ENCODE results near the gene HOXD9. TPM values are rescaled to one million over a fixed set of nuclear protein-coding genes. Genes with fewer than 3 reads are reported as not detected.

HOXD9 gene
- total RNA-seq, 2 donors from 2014 or later = 0.33 to 1.6 TPM

DNA sequence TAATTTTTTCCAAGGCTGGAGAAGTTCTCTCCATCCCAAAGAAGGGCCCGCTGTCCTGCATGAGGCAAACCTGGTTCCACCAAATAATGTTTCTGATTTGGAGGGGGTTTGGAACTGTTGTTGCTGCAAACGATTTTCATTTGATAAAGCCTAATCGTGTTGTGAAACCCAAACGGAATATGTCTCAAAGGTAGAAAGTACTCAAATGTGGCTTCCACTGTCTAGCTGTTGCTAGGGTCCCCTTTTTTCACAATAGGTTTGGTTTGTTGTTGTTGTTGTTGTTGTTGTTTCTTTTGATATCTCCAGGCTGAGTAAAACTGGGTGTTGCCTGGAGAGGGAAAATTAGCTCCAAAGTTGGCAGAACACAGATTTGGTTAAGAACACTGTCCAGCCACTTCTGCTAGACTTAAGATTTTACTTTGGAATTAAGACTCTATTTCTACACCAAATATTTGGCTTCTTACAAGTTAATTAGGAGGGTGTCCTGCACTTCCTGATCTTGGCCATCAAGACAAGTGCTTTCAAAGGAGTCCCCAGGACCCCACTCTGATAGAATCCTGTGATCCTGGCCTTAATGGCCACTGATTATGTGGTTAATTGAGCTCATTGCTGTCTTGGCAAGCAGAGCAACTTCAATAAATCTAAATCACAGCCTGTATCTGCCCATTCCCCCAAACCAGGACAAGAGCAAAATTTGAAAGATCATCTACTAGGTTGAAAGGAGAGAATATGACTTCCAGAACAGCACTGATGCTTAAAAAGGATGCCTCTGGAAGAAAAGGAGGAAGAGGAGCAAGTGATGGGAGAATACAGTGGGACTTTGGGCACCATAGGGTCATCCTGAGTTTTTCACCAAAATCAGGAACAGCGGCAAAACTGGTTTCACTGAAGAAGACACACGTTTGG is 33.3 kb upstream of the HOXD9 start:
- Histone ChIP-seq H3K27ac (no peak overlapping the region), H3K27me3 (peaks cover 6 to 79% of the 10 kb centered on the region in 2 donors), H3K9me3 (no peaks in the 10 kb centered on the region), H3K36me3 (replicated peaks in 1 of 2; ENCODE audit: insufficient read depth in 1 of 2, low read depth in 2 of 2) (no peaks in the 10 kb centered on the region), H3K4me3 (no peak overlapping the region), H3K4me1 (peaks cover 38% of the 10 kb centered on the region)
- TF ChIP-seq POLR2A (IDR thresholded peaks at IDR 0.05) = no peak
- TF ChIP-seq, protein P1, sequence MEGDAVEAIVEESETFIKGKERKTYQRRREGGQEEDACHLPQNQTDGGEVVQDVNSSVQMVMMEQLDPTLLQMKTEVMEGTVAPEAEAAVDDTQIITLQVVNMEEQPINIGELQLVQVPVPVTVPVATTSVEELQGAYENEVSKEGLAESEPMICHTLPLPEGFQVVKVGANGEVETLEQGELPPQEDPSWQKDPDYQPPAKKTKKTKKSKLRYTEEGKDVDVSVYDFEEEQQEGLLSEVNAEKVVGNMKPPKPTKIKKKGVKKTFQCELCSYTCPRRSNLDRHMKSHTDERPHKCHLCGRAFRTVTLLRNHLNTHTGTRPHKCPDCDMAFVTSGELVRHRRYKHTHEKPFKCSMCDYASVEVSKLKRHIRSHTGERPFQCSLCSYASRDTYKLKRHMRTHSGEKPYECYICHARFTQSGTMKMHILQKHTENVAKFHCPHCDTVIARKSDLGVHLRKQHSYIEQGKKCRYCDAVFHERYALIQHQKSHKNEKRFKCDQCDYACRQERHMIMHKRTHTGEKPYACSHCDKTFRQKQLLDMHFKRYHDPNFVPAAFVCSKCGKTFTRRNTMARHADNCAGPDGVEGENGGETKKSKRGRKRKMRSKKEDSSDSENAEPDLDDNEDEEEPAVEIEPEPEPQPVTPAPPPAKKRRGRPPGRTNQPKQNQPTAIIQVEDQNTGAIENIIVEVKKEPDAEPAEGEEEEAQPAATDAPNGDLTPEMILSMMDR (IDR thresholded peaks at IDR 0.05) = no peak
- DNase-seq (no peak), ATAC-seq (no peak)
- WGBS, 2 donors = 4 to 7% methylated on average over 6 of the region's 6 CpGs
- intact Hi-C loops (cut with DNase I) = loop anchor here (10.0 kb wide), 1 partner anchor 724 kb away; no protein-coding TSS in a partner anchor

DNA sequence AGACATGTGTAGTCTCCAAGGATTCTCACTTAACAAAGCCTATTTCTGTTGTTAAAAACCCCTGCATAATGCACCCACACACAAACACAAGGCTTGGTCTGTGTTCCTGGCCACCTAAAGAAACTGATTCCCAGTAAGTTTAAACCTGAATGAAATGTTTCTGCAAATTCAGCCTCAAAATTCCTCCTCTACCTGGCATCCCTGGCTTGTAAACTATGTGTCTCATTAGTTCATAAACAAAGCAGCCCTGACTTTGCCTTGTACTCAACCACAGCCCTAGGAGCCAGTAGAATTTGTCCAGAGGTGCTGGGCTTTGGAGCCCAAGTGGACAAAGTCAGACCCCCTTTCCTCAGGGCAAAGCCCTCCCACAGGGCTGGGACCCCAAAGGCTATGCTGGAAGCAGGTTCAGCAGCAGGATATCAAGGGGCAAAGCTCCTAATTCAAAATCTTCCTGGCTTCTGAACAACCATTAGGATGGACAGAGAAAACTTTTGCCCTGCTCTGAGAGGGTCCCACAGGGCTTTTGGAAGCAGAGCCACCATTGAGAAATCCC is 32.6 kb upstream of the HOXD9 start:
- intact Hi-C loops (cut with DNase I) = loop anchor here (10.0 kb wide), 1 partner anchor 725 kb away; no protein-coding TSS in a partner anchor
- DNase-seq = no peak
- Histone ChIP-seq H3K27ac (no peak overlapping the region), H3K4me1 (peaks cover 33% of the 10 kb centered on the region), H3K4me3 (no peak overlapping the region), H3K36me3 (replicated peaks in 1 of 2; ENCODE audit: insufficient read depth in 1 of 2, low read depth in 2 of 2) (no peaks in the 10 kb centered on the region), H3K27me3 (peaks cover 6 to 78% of the 10 kb centered on the region in 2 donors), H3K9me3 (no peaks in the 10 kb centered on the region)
- ATAC-seq = no peak
- TF ChIP-seq POLR2A (IDR thresholded peaks at IDR 0.05) = no peak
- TF ChIP-seq, protein P1 (IDR thresholded peaks at IDR 0.05) = no peak

DNA sequence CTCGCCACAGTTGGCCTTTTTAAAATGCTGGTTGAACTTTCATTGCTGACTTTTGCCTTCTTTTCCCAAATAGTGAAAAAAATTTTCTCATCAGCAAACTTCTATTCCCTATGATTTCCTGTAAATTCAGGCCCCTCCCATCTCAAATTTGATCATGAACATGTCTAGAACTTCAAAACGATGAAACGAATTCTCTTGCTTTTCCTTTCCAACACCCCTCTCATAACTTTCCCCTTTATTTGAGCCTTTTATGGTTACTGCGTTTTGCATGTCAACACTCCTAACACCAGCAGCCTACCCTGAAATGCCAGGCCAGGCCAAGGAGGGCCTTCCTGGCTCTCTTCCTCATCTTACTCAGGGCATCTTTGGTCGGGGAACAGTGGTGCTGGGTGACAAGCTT is 31.7 kb upstream of the HOXD9 start:
- intact Hi-C loops (cut with DNase I) = no loop called here

DNA sequence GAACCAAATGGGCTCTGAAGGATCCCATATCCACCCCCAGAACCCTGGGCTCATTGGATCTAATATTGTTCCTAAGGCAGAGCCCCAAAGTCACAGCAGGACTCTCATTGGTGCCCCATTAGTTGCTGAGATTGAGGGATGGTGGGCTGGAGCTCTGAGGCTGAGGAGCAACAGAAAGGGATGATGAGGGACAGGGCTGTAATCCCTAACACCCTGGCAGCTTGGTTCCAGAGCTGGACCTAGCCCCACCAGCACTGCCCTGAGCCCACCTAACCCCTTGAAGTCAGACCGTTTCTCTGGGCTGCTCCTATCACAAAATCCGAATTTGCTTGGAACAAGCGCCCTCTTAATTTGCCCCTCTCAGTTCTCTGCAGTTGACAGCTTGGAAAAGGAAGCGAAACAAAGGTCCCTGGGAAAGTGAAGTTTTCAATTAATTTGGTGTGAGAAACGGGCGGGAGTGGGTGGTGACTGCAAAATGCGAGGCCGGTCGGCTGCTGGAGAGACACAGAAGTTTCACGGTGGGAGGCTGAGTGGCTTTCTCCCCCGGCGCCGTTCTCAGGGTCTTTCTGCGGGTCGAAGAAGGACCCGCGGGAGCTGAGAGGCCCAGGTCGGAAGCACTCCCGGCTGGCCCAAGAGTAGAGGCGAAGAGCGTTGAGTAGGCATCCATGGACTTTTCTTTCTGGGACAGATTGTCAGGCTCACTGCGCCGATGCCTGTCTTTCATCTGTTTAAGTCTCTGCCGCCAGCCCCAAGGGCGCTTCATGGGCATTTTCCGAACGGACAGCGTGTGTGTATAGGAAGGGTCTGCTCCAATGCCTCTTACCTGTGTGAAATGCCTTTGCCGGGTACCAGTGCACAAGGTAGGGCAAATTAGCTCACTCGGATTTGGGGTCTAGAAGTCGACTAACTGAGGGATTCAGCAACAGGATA is 30.9 kb upstream of the HOXD9 start:
- no peak for DNase-seq
- peaks cover 24% of the 10 kb centered on the region for H3K4me1 ChIP-seq
- intact Hi-C loops (cut with DNase I) = no loop called here
- no peaks in the 10 kb centered on the region for H3K36me3 ChIP-seq (replicated peaks in 1 of 2; ENCODE audit: insufficient read depth in 1 of 2, low read depth in 2 of 2)
- no peak for TF ChIP-seq POLR2A (IDR thresholded peaks at IDR 0.05)
- TF ChIP-seq, protein P1 (IDR thresholded peaks at IDR 0.05) = no peak
- 6 to 7% methylated on average over 31 of the region's 31 CpGs for WGBS, 2 donors
- no peaks in the 10 kb centered on the region for H3K9me3 ChIP-seq
- H3K27me3 ChIP-seq = peaks cover 6 to 69% of the 10 kb centered on the region in 2 donors
- H3K4me3 ChIP-seq = no peak overlapping the region
- H3K27ac ChIP-seq = no peak overlapping the region
- ATAC-seq = no peak

More for the DNA sequence above, 31.7 kb upstream of the HOXD9 start:
- ATAC-seq = no peak
- no peak for DNase-seq
- Histone ChIP-seq H3K27ac (no peak overlapping the region), H3K4me3 (no peak overlapping the region), H3K9me3 (no peaks in the 10 kb centered on the region), H3K4me1 (peaks cover 27% of the 10 kb centered on the region), H3K27me3 (peaks cover 6 to 74% of the 10 kb centered on the region in 2 donors), H3K36me3 (replicated peaks in 1 of 2; ENCODE audit: insufficient read depth in 1 of 2, low read depth in 2 of 2) (no peaks in the 10 kb centered on the region)
- no peak for TF ChIP-seq POLR2A (IDR thresholded peaks at IDR 0.05)
- TF ChIP-seq, protein P1 (IDR thresholded peaks at IDR 0.05) = no peak
- WGBS, 2 donors = 23 to 42% methylated on average over 5 of the region's 5 CpGs

Data from body of pancreas (tissue), 4 donors.